Measurements from ENCODE around the gene WDR73.
"Not testable (repeated sequence)": the region's sequence is repeated elsewhere in the genome, so short reads cannot be mapped to it uniquely, and the experiment has no call there.

Gene WDR73

GRCh38 chr15:84653910-84654688 is at the start of gene WDR73:
TSS of gene WDR73 (minus strand) at chr15:84654283. CDS start at chr15:84654274, 9 bp downstream.
- peak; percentile 81 to 83 for DNase-seq

- no peak for DNase-seq
Measured at GRCh38 chr15:84703808-84704207, 49.7 kb upstream of the WDR73 start.

GRCh38 chr15:84702961-84703482 is 48.9 kb upstream of the WDR73 start:
- no peak for DNase-seq

- no peak for DNase-seq
Measured at GRCh38 chr15:84699538-84700191, 45.6 kb upstream of the WDR73 start.

- DNase-seq, result no peak
Measured at GRCh38 chr15:84697236-84697990, 43.3 kb upstream of the WDR73 start.

GRCh38 chr15:84696757-84697156 is 42.7 kb upstream of the WDR73 start:
- DNase-seq, result no peak

GRCh38 chr15:84690342-84690741 is 36.3 kb upstream of the WDR73 start:
- no peak for DNase-seq

- no peak for DNase-seq
Measured at GRCh38 chr15:84689858-84690257, 35.8 kb upstream of the WDR73 start.

GRCh38 chr15:84686446-84686845 is 32.4 kb upstream of the WDR73 start:
- DNase-seq, result not testable (repeated sequence)

GRCh38 chr15:84685304-84685703 is 31.2 kb upstream of the WDR73 start:
- no peak for DNase-seq

GRCh38 chr15:84684092-84684491 is 30.0 kb upstream of the WDR73 start:
- no peak for DNase-seq

- no peak for DNase-seq
Measured at GRCh38 chr15:84681831-84682230, 27.7 kb upstream of the WDR73 start.

- no peak for DNase-seq
Measured at GRCh38 chr15:84671211-84671610, 17.1 kb upstream of the WDR73 start.

- no peak for DNase-seq
Measured at GRCh38 chr15:84669726-84670125, 15.6 kb upstream of the WDR73 start.

GRCh38 chr15:84668221-84668982 is 14.3 kb upstream of the WDR73 start:
- no peak for DNase-seq

GRCh38 chr15:84666373-84666772 is 12.3 kb upstream of the WDR73 start:
- no peak for DNase-seq

GRCh38 chr15:84661001-84661400 is 6.9 kb upstream of the WDR73 start:
- DNase-seq, result no peak

- DNase-seq, result no peak
Measured at GRCh38 chr15:84659904-84660781, 6.1 kb upstream of the WDR73 start.

GRCh38 chr15:84658788-84659411 is 4.8 kb upstream of the WDR73 start:
- no peak for DNase-seq

- peak; percentile 74 to 75 for DNase-seq
Measured at GRCh38 chr15:84658080-84658787, 4.2 kb upstream of the WDR73 start, which contains the start of gene NMB. TSS of gene NMB (minus strand) at chr15:84658199. CDS start at chr15:84658152, 47 bp downstream.
